Esophagus squamous epithelium (tissue), 4 donors: ENCODE data around the gene PHRF1.

Experiments used
- CTCF ChIP-seq, 6 experiments: fragments of 450-650 bp in 4 of 6; fragments of 200-600 bp in 2 of 6; sonication (generic) in 2 of 6; IDR thresholded peaks; one replicate each; pipeline ENCODE4 v1.5.1; 2016 to 2019; ENCODE audit warnings: antibody characterized with exemption in 6 of 6, mild to moderate bottlenecking in 4 of 6, moderate library complexity in 4 of 6
- POLR2A ChIP-seq, 4 donors: fragments of 450-650 bp; IDR thresholded peaks; one replicate each; pipeline ENCODE4 v1.6.1; 2017; ENCODE audit warnings: antibody characterized with exemption in 4 of 4, mild to moderate bottlenecking in 4 of 4, moderate library complexity in 3 of 4

GRCh38 chr11:595400-595799 is 19.1 kb downstream of the PHRF1 start:
- TF ChIP-seq CTCF (IDR thresholded peaks at IDR 0.05), result no peak
- TF ChIP-seq POLR2A (IDR thresholded peaks at IDR 0.05), result no peak
